ENCODE data around the gene ACVR1B.

The ACVR1B gene

GRCh38 chr12:51994959-51995358 lies 43.5 kb downstream of the ACVR1B start:
- no peak for DNase-seq (ENCODE audit: low read depth)
- TF ChIP-seq POLR2A (IDR thresholded peaks at IDR 0.05; ENCODE audit: extremely low read depth, insufficient read length) (no peak), MYC (IDR thresholded peaks at IDR 0.05; ENCODE audit: low read depth, low read length) (no peak)
- TF ChIP-seq, protein P1, sequence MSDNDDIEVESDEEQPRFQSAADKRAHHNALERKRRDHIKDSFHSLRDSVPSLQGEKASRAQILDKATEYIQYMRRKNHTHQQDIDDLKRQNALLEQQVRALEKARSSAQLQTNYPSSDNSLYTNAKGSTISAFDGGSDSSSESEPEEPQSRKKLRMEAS (IDR thresholded peaks at IDR 0.05; ENCODE audit: low read depth, low read length): no peak
- TF ChIP-seq, protein P2, sequence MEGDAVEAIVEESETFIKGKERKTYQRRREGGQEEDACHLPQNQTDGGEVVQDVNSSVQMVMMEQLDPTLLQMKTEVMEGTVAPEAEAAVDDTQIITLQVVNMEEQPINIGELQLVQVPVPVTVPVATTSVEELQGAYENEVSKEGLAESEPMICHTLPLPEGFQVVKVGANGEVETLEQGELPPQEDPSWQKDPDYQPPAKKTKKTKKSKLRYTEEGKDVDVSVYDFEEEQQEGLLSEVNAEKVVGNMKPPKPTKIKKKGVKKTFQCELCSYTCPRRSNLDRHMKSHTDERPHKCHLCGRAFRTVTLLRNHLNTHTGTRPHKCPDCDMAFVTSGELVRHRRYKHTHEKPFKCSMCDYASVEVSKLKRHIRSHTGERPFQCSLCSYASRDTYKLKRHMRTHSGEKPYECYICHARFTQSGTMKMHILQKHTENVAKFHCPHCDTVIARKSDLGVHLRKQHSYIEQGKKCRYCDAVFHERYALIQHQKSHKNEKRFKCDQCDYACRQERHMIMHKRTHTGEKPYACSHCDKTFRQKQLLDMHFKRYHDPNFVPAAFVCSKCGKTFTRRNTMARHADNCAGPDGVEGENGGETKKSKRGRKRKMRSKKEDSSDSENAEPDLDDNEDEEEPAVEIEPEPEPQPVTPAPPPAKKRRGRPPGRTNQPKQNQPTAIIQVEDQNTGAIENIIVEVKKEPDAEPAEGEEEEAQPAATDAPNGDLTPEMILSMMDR (IDR thresholded peaks at IDR 0.05; ENCODE audit: low read depth, low read length): no peak
- no peak overlapping the region for H3K4me3 ChIP-seq (ENCODE audit: low read depth, low read length)

GRCh38 chr12:51997136-51997535 lies 45.6 kb downstream of the ACVR1B start:
- H3K4me3 ChIP-seq (ENCODE audit: low read depth, low read length): no peak overlapping the region
- no peak for DNase-seq (ENCODE audit: low read depth)
- TF ChIP-seq, protein P1 (IDR thresholded peaks at IDR 0.05; ENCODE audit: low read depth, low read length): no peak
- TF ChIP-seq, protein P2 (IDR thresholded peaks at IDR 0.05; ENCODE audit: low read depth, low read length): no peak
- TF ChIP-seq POLR2A (IDR thresholded peaks at IDR 0.05; ENCODE audit: extremely low read depth, insufficient read length) (no peak), MYC (IDR thresholded peaks at IDR 0.05; ENCODE audit: low read depth, low read length) (no peak)

GRCh38 chr12:52003016-52003550 lies 51.6 kb downstream of the ACVR1B start:
- no peak for DNase-seq (ENCODE audit: low read depth)
- no peak overlapping the region for H3K4me3 ChIP-seq (ENCODE audit: low read depth, low read length)
- TF ChIP-seq MYC (IDR thresholded peaks at IDR 0.05; ENCODE audit: low read depth, low read length) (no peak), POLR2A (IDR thresholded peaks at IDR 0.05; ENCODE audit: extremely low read depth, insufficient read length) (no peak)
- TF ChIP-seq, protein P1 (IDR thresholded peaks at IDR 0.05; ENCODE audit: low read depth, low read length): no peak
- TF ChIP-seq, protein P2 (IDR thresholded peaks at IDR 0.05; ENCODE audit: low read depth, low read length): no peak

DNA sequence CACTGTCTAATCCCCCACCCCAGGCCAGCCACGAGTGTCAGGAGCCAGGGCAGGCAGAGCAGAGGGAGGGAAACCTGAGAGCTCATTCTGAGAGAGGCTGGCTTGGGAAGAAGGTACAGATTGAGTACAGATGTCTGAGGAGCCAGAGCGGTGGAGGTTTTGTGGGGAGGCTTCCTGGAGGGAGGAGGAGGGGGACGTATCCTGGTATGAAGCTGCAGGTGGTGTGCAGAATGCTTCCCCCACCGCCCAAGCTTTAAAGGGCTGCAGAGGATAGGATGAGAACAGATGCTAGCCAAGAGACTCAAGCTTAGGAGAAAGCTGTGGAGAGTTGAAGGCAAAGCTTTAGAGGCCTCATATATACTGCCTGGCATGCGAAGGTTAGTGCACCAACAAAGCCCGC lies 52.1 kb downstream of the ACVR1B start:
- H3K4me3 ChIP-seq (ENCODE audit: low read depth, low read length): no peak overlapping the region
- TF ChIP-seq, protein P2 (IDR thresholded peaks at IDR 0.05; ENCODE audit: low read depth, low read length): no peak
- TF ChIP-seq POLR2A (IDR thresholded peaks at IDR 0.05; ENCODE audit: extremely low read depth, insufficient read length) (no peak), MYC (IDR thresholded peaks at IDR 0.05; ENCODE audit: low read depth, low read length) (no peak)
- TF ChIP-seq, protein P1 (IDR thresholded peaks at IDR 0.05; ENCODE audit: low read depth, low read length): no peak
- no peak for DNase-seq (ENCODE audit: low read depth)

- peak; percentile 57 for DNase-seq (ENCODE audit: low read depth)
- TF ChIP-seq, protein P2 (IDR thresholded peaks at IDR 0.05; ENCODE audit: low read depth, low read length): peak; percentile 55
- TF ChIP-seq POLR2A (IDR thresholded peaks at IDR 0.05; ENCODE audit: extremely low read depth, insufficient read length) (no peak), MYC (IDR thresholded peaks at IDR 0.05; ENCODE audit: low read depth, low read length) (no peak)
- TF ChIP-seq, protein P1 (IDR thresholded peaks at IDR 0.05; ENCODE audit: low read depth, low read length): no peak
- no peak overlapping the region for H3K4me3 ChIP-seq (ENCODE audit: low read depth, low read length)
Observed at GRCh38 chr12:52004042-52004648, 52.6 kb downstream of the ACVR1B start.
